ENCODE results near the gene TJP1. TPM values are rescaled to one million over a fixed set of nuclear protein-coding genes. Genes with fewer than 3 reads are reported as not detected.

Gene TJP1
- total RNA-seq, 1 experiment from 2014 or later, result 49.1 TPM

- DNase-seq, result no peak
- Histone ChIP-seq H3K9me3 (no peaks in the 10 kb centered on the region), H3K36me3 (no peaks in the 10 kb centered on the region; the same call in 1 of the 2 replicates), H3K4me3 (no peak overlapping the region), H3K27me3 (no peaks in the 10 kb centered on the region)
These were observed 170.6 kb downstream of the TJP1 start for GRCh38 chr15:29651476-29652233.
